DND-41 (cell line): ENCODE measurements around the gene KSR1.
"Not testable (repeated sequence)": the region's sequence is repeated elsewhere in the genome, so short reads cannot be mapped to it uniquely, and the experiment has no call there.

Source experiments
- ATAC-seq: fragments of 200-7000 bp; cut with Tn5 transposase; 3 replicates; pipeline ENCODE4 v1.9.1; 2021; ENCODE audit warnings: low read depth; ENCODE audit not compliant: insufficient read depth
- DNase-seq: peaks from one replicate; pipeline ENCODE4 v3.0.0-alpha.2; 2020
- H2AFZ ChIP-seq: 2 replicates; pipeline ENCODE4 v1.6.0; 2012; ENCODE audit warnings: low read depth, low read length
- H3K27ac ChIP-seq: 2 replicates; pipeline ENCODE4 v1.5.1; 2012; ENCODE audit warnings: low read length, inconsistent platforms
- H3K27me3 ChIP-seq: fragments of 200-600 bp; sonication (generic); 2 replicates; pipeline ENCODE4 v1.6.0; 2012; ENCODE audit warnings: low read length, mild to moderate bottlenecking, inconsistent platforms; ENCODE audit not compliant: insufficient read depth, poor library complexity
- H3K36me3 ChIP-seq: 2 replicates; pipeline ENCODE4 v1.5.1; 2012; ENCODE audit warnings: low read length, inconsistent platforms; ENCODE audit not compliant: insufficient read depth
- H3K4me1 ChIP-seq: 2 replicates; pipeline ENCODE4 v1.5.1; 2012; ENCODE audit warnings: mild to moderate bottlenecking, low read length; ENCODE audit not compliant: insufficient read depth
- H3K4me2 ChIP-seq: 2 replicates; pipeline ENCODE4 v1.6.0; 2012; ENCODE audit warnings: mild to moderate bottlenecking, moderate library complexity, low read length, inconsistent platforms; ENCODE audit not compliant: insufficient read depth
- H3K4me3 ChIP-seq, 2 experiments: fragments of 200-600 bp in 1 of 2; shearing (Covaris generic) in 1 of 2; 2 replicates each; pipeline ENCODE4 v1.5.1; 2012 to 2016; ENCODE audit warnings: inconsistent platforms in 2 of 2, low read length in 2 of 2, mild to moderate bottlenecking in 2 of 2, low read depth in 1 of 2, moderate library complexity in 1 of 2
- H3K79me2 ChIP-seq: 2 replicates; pipeline ENCODE4 v1.6.0; 2012; ENCODE audit warnings: low read length, inconsistent platforms; ENCODE audit not compliant: insufficient read depth
- H3K9ac ChIP-seq: 2 replicates; pipeline ENCODE4 v1.6.0; 2012; ENCODE audit warnings: low read depth, mild to moderate bottlenecking, inconsistent platforms, low read length, moderate library complexity
- H3K9me3 ChIP-seq: 2 replicates; pipeline ENCODE4 v1.5.1; 2012; ENCODE audit warnings: low read length, moderate library complexity, mild to moderate bottlenecking, inconsistent platforms; ENCODE audit not compliant: insufficient read depth, severe bottlenecking
- H4K20me1 ChIP-seq: 2 replicates; pipeline ENCODE4 v1.6.0; 2012; ENCODE audit warnings: low read length; ENCODE audit not compliant: insufficient read depth
- EZH2 ChIP-seq: IDR thresholded peaks from 3 replicates; pipeline ENCODE4 v1.6.1; 2012; ENCODE audit warnings: borderline replicate concordance, low read depth, mild to moderate bottlenecking, moderate library complexity, low read length, inconsistent platforms; ENCODE audit not compliant: severe bottlenecking
- TF ChIP-seq, protein P1 (sequence below): IDR thresholded peaks from 2 replicates; pipeline ENCODE4 v1.5.1; 2012; ENCODE audit warnings: borderline replicate concordance, low read length, moderate library complexity, mild to moderate bottlenecking; ENCODE audit not compliant: poor library complexity, severe bottlenecking; ENCODE audit errors: extremely low read depth

KSR1 gene

DNA sequence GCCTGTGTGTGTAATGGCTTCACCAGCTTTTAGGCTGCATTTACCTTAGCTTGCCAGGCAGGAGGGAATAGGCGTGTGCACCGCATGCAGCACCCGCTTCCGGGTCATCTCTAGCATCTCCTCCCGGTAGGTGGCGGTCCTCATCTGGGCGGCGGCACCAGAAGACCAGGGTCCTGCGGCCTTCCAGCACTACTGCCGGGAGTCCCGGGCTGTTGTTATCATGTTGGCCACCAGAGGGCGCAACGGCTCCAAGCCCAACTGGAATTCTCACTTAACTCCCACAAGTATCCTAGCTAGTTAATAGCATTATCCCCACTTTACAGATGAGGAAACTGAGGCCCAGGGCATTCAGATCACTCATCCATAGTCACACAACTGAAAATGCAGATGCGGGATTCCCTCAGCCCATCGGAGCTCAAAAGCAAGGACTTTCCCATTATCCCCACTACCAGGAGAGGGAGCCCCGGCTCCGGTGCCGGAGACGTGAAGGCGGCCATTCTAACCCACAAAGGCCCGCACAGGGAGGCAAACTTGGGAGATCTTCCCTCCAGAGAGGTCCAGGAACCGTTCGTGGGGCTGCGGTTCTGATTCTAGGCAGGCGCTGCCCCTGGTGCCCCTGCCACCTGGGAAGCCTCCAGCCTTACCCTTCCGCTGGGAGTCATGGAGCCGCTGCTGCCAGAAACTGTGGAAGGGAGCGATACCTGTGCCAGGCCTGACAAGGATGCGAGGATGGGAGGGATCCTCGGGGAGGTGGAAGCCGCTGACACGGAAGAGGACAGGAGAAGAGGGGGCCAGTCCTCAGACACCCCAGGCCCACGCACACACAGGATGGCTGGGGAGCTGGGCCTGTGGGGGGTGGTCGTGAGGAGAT is 198.6 kb downstream of the KSR1 start:
- ATAC-seq: peak; percentile 27; the same call in 2 of the 3 replicates

DNA sequence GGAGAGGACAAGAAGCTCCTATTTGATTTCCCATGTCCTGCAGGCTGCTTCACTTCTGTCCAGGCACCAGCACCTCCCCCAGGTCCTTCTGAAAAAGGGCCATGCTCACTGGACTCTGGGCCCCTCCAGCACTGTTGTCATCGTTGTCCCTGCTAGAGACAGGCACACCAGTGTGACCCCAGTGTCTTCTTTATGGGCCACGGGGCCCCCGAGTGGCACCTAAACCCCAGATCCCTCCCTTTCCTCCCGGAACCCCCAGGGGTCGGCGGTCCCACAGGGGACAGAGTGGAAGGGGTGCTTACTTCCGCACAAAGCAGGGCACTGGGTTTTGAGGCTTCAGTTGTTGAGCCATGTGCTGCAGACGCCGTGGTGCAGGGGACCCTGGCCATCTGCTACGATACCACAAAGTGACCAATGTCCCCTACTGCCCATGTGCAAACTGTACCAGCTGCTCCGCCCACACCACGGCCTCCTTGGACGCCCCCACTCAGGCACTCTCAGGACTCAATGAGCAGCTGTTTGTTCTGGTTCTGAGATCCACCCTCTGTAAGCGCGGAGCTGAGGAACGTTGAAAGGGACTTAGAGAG is 199.4 kb downstream of the KSR1 start:
- not testable (repeated sequence) for H3K79me2 ChIP-seq, H3K9ac ChIP-seq, H3K4me3 ChIP-seq, H3K27me3 ChIP-seq, H3K36me3 ChIP-seq, ATAC-seq, H3K4me2 ChIP-seq, DNase-seq, H3K27ac ChIP-seq, H3K9me3 ChIP-seq, H4K20me1 ChIP-seq, H2AFZ ChIP-seq
- H3K4me1 ChIP-seq: peaks cover 40% of the 10 kb centered on the region

More for the DNA sequence above, 198.6 kb downstream of the KSR1 start:
- Histone ChIP-seq H3K9me3 (no peaks in the 10 kb centered on the region), H4K20me1 (no peaks in the 10 kb centered on the region), H3K27ac (peak overlapping the region; percentile 93), H3K79me2 (no peaks in the 10 kb centered on the region), H2AFZ (no peak overlapping the region), H3K36me3 (no peaks in the 10 kb centered on the region), H3K4me2 (no peak overlapping the region), H3K4me1 (peaks cover 47% of the 10 kb centered on the region), H3K9ac (no peak overlapping the region), H3K4me3 (no peak overlapping the region), H3K27me3 (no peaks in the 10 kb centered on the region)
- peak; percentile 63 for DNase-seq
- no peak for TF ChIP-seq EZH2
- TF ChIP-seq, protein P1, sequence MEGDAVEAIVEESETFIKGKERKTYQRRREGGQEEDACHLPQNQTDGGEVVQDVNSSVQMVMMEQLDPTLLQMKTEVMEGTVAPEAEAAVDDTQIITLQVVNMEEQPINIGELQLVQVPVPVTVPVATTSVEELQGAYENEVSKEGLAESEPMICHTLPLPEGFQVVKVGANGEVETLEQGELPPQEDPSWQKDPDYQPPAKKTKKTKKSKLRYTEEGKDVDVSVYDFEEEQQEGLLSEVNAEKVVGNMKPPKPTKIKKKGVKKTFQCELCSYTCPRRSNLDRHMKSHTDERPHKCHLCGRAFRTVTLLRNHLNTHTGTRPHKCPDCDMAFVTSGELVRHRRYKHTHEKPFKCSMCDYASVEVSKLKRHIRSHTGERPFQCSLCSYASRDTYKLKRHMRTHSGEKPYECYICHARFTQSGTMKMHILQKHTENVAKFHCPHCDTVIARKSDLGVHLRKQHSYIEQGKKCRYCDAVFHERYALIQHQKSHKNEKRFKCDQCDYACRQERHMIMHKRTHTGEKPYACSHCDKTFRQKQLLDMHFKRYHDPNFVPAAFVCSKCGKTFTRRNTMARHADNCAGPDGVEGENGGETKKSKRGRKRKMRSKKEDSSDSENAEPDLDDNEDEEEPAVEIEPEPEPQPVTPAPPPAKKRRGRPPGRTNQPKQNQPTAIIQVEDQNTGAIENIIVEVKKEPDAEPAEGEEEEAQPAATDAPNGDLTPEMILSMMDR: peak; percentile 84

DNA sequence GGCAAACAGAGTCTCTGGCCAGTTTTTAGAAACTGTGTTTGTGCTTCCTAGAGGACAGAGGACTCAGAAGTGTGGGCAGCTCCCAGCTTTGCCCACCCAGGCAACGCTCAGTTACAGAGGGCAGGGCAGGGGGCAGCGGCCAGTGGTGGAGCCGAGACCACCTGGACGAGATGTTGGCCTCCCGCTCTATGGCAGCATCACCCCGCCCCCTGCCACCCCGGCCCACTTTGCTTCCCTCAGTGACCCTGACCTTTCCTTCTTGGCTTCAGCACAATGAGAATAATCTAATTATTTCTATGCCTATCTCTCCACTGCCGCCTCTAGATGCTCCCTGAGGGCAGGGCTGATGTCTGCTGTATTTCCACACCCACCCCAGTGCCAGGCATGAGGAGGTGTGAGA is 200.4 kb downstream of the KSR1 start:
- H4K20me1 ChIP-seq, H3K36me3 ChIP-seq, H3K9ac ChIP-seq, ATAC-seq, H3K27me3 ChIP-seq, H3K4me2 ChIP-seq, H2AFZ ChIP-seq, DNase-seq, H3K79me2 ChIP-seq, H3K27ac ChIP-seq, H3K9me3 ChIP-seq, H3K4me3 ChIP-seq: not testable (repeated sequence)
- H3K4me1 ChIP-seq: peaks cover 30% of the 10 kb centered on the region

DNA sequence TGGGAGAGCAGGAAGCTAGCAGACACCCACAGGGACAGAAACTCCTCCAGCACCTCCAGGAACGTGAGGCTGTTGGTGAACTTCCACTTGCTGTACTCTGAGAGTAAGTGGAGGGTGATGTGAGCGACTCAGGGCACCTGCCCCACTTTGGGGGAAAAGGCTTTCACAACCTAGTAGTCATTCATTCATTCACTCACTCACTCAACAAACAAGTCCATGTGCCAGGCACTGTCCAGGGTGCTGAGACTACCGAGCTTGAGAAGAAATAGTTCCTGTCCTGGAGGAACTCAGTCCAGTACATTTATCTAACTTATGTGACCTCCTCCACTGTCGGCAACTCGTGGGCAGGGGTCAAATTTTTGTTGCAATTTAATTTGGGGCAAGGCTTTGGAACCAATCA is 201.4 kb downstream of the KSR1 start:
- peaks cover 20% of the 10 kb centered on the region for H3K4me1 ChIP-seq
- DNase-seq (peak; percentile 53), ATAC-seq (no peak)
- H3K79me2 ChIP-seq: no peaks in the 10 kb centered on the region
- H3K27ac ChIP-seq: no peak overlapping the region
- no peaks in the 10 kb centered on the region for H3K36me3 ChIP-seq
- no peaks in the 10 kb centered on the region for H4K20me1 ChIP-seq
- H3K9me3 ChIP-seq: no peaks in the 10 kb centered on the region
- no peak overlapping the region for H3K9ac ChIP-seq
- no peaks in the 10 kb centered on the region for H3K27me3 ChIP-seq
- H3K4me3 ChIP-seq: no peak overlapping the region
- H3K4me2 ChIP-seq: no peak overlapping the region
- TF ChIP-seq, protein P1: no peak
- no peak for TF ChIP-seq EZH2
- H2AFZ ChIP-seq: no peak overlapping the region
